GM23248 (cell line): ENCODE data around the gene SACM1L.

Source experiments
- EZH2 ChIP-seq: fragments of 200-600 bp; sonication (generic); IDR thresholded peaks from 2 replicates; pipeline ENCODE4 v1.6.1; 2018; ENCODE audit warnings: antibody characterized with exemption, mild to moderate bottlenecking; ENCODE audit not compliant: insufficient read depth, poor library complexity, severe bottlenecking
- EZH2phosphoT487 ChIP-seq: fragments of 200-600 bp; sonication (generic); IDR thresholded peaks from 2 replicates; pipeline ENCODE4 v1.6.1; 2018; ENCODE audit warnings: antibody characterized with exemption, moderate library complexity, mild to moderate bottlenecking, low read depth; ENCODE audit not compliant: insufficient read depth

GRCh38 chr3:45655906-45656305 lies 33.3 kb upstream of the SACM1L start:
- TF ChIP-seq EZH2 (no peak), EZH2phosphoT487 (no peak)
